ENCODE data around the gene CP. TPM values are rescaled to one million over a fixed set of nuclear protein-coding genes. Genes with fewer than 3 reads are reported as not detected.
A peak's percentile ranks its signal among the peaks of the same experiment; 100 is the strongest.
"Not testable (repeated sequence)": the region's sequence is repeated elsewhere in the genome, so short reads cannot be mapped to it uniquely, and the experiment has no call there.

Gene CP
- total RNA-seq, 1 experiment from 2014 or later, result 5.8 TPM

GRCh38 chr3:149243540-149243939, 21.9 kb upstream of the CP start:
- H3K9me3 ChIP-seq (ENCODE audit: control insufficient read depth, insufficient read depth, low read depth, low read length), result no peaks in the 10 kb centered on the region
- DNase-seq (ENCODE audit: low read depth, low spot score), result no peak
- peak overlapping the region; percentile 60 for H3K27ac ChIP-seq (ENCODE audit: low read length)
- no peaks in the 10 kb centered on the region for H3K27me3 ChIP-seq (ENCODE audit: control insufficient read depth, insufficient read depth, low read length)
- no peak overlapping the region for H3K4me3 ChIP-seq (ENCODE audit: low read depth in 2 of 2, low read length in 2 of 2)
- CTCF ChIA-PET, result no interaction called here
- POLR2A ChIA-PET, result no interaction called here
- in situ Hi-C loops (cut with HindIII; ENCODE audit: low pct_unique_long_range_greater_than_20kb, low sequenced_read_pairs) (no loop called here), intact Hi-C loops (cut with micrococcal nuclease; ENCODE audit: unreplicated experiment) (no loop called here)
- ATAC-seq, result no peak
- peaks cover 32% of the 10 kb centered on the region for H3K4me1 ChIP-seq (ENCODE audit: control insufficient read depth, insufficient read depth, low read length)
- BruUV-seq (replicated peaks), result no TSS peak
- H3K36me3 ChIP-seq (ENCODE audit: control insufficient read depth, insufficient read depth, low read length), result no peaks in the 10 kb centered on the region
- TF ChIP-seq CTCF (IDR thresholded peaks at IDR 0.05) (no peak), POLR2AphosphoS5 (IDR thresholded peaks at IDR 0.05; ENCODE audit: low read depth, low read length) (no peak), TCF7L2 (IDR thresholded peaks at IDR 0.05; ENCODE audit: low read depth, low read length) (no peak), REST (IDR thresholded peaks at IDR 0.05; ENCODE audit: insufficient read depth in 1 of 2, low read depth in 2 of 2, low read length in 1 of 2) (no peak), SIN3A (IDR thresholded peaks at IDR 0.05; ENCODE audit: borderline replicate concordance, insufficient read depth, low read depth, low read length) (no peak)

- H3K9me3 ChIP-seq (ENCODE audit: control insufficient read depth, insufficient read depth, low read depth, low read length), result no peaks in the 10 kb centered on the region
- H3K4me1 ChIP-seq (ENCODE audit: control insufficient read depth, insufficient read depth, low read length), result peaks cover 5% of the 10 kb centered on the region; the same call in 1 of the 2 replicates
- DNase-seq (ENCODE audit: low read depth, low spot score) (no peak), ATAC-seq (no peak)
- ChIA-PET POLR2A (no interaction called here), CTCF (no interaction called here)
- no peak for TF ChIP-seq REST (IDR thresholded peaks at IDR 0.05; ENCODE audit: insufficient read depth in 1 of 2, low read depth in 2 of 2, low read length in 1 of 2)
- in situ Hi-C loops (cut with HindIII; ENCODE audit: low pct_unique_long_range_greater_than_20kb, low sequenced_read_pairs) (no loop called here), intact Hi-C loops (cut with micrococcal nuclease; ENCODE audit: unreplicated experiment) (no loop called here)
- H3K27ac ChIP-seq (ENCODE audit: low read length), result peak overlapping the region; percentile 68
- H3K27me3 ChIP-seq (ENCODE audit: control insufficient read depth, insufficient read depth, low read length), result no peaks in the 10 kb centered on the region
- no peak overlapping the region for H3K4me3 ChIP-seq (ENCODE audit: low read depth in 2 of 2, low read length in 2 of 2)
- no TSS peak for BruUV-seq (replicated peaks)
- no peaks in the 10 kb centered on the region for H3K36me3 ChIP-seq (ENCODE audit: control insufficient read depth, insufficient read depth, low read length)
Observed at GRCh38 chr3:149239357-149239936, 17.8 kb upstream of the CP start.

GRCh38 chr3:149238268-149238667, 16.6 kb upstream of the CP start:
- H3K27me3 ChIP-seq (ENCODE audit: control insufficient read depth, insufficient read depth, low read length); ATAC-seq; H3K4me3 ChIP-seq (ENCODE audit: low read depth in 2 of 2, low read length in 2 of 2); DNase-seq (ENCODE audit: low read depth, low spot score); BruUV-seq (replicated peaks); in situ Hi-C loops (cut with HindIII; ENCODE audit: low pct_unique_long_range_greater_than_20kb, low sequenced_read_pairs); H3K4me1 ChIP-seq (ENCODE audit: control insufficient read depth, insufficient read depth, low read length); H3K9me3 ChIP-seq (ENCODE audit: control insufficient read depth, insufficient read depth, low read depth, low read length); H3K36me3 ChIP-seq (ENCODE audit: control insufficient read depth, insufficient read depth, low read length); intact Hi-C loops (cut with micrococcal nuclease; ENCODE audit: unreplicated experiment): not testable (repeated sequence)
- H3K27ac ChIP-seq (ENCODE audit: low read length), result peak overlapping the region; percentile 6; the same call in 1 of the 2 replicates
- CTCF ChIA-PET, result interaction anchor here (0.7 kb wide), 1 partner anchor 729 kb away, joined by 3 read pairs; no protein-coding TSS in a partner anchor
- POLR2A ChIA-PET, result interaction anchor here (0.7 kb wide), 1 partner anchor 59 kb away, joined by 3 read pairs; no protein-coding TSS in a partner anchor
